Measurements from ENCODE around the gene PRICKLE2. TPM values are rescaled to one million over a fixed set of nuclear protein-coding genes. Genes with fewer than 3 reads are reported as not detected.

The PRICKLE2 gene
- total and polyA plus RNA-seq, 2 experiments from 2014 or later, result 1.1 to 12.5 TPM

DNA sequence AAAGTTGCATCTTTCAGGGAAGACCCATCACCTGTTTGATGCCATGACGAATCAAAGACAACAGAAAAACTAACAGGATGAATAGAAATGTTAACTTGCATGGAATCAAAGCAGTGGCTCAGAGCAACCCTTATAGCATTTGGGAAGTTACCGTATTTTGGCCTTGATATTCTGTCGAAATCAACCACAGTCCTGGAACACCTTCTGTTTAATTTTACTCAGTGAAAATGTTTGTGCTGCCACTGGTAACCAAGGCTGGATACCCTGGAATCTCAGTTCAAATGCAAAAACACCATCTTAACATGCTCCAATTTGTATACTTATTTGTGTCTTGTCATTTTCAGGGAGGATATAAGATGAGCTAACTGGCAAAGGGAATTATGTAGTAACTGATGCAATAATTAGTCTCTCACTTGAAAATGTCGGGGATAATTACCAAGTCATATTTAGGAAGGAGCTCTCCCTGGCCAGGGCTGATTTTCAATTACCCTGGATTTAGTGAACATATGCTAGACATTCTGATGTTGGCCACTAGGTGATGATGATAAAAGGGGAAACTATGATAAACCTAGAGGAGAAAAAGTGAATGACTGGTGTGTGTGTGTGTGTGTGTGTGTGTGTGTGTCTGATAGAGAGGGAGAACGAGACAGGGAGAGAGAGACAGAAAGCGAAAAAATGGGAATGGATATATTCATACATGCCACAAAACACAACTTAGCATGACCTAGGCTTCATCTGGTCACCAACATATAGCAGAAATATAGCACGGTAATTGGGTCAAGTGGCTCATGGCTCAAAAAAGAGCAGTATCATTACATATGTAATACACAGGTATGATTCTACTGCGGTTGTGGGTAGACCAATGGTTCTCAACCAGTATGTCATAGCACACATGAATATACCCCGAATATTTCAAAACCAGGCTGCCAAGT lies 19.0 kb upstream of the PRICKLE2 start (continued):
- TF ChIP-seq CTCF (conservative IDR thresholded peaks at IDR 0.05; ENCODE audit: low read depth in 2 of 2), result peak; percentile 42 to 65

DNA sequence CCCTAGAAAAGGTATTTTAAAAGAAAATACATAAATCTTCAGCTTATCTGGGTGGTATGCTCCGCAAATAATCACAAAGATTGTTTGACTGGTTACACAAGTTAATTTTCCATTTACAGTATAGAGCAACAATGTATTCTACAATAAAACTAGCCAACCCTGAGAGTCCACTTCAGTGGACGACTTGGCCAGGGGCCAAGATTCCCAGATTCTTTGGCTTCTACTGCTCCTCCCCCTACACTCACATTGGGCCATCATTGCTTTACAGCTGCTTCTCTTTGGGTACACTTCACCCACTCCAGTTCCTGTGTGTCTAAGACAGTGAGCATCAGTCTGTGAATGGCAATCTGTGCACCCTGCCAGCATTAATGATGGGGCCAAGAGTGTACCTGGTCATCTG lies 17.2 kb upstream of the PRICKLE2 start:
- Histone ChIP-seq H3F3A (replicated peaks; ENCODE audit: low read depth) (no peaks in the 10 kb centered on the region), H3K4me1 (ENCODE audit: insufficient read depth) (peaks cover 15% of the 10 kb centered on the region; the same call in 1 of the 2 replicates), H3K79me2 (replicated peaks; ENCODE audit: insufficient read depth) (no peaks in the 10 kb centered on the region), H2AFZ (no peak overlapping the region), H3K27me3 (ENCODE audit: insufficient read depth) (no peaks in the 10 kb centered on the region), H3K4me3 (no peak overlapping the region), H3K4me2 (no peak overlapping the region), H3K36me3 (ENCODE audit: insufficient read depth) (no peaks in the 10 kb centered on the region), H3K27ac (ENCODE audit: low read depth) (no peak overlapping the region), H3K9me2 (ENCODE audit: insufficient read depth) (peaks cover 5% of the 10 kb centered on the region), H4K20me1 (replicated peaks; ENCODE audit: insufficient read depth) (no peaks in the 10 kb centered on the region)
- peaks cover 3% of the 10 kb centered on the region; the same call in 2 of the 3 replicates for H3K9me3 Mint-ChIP-seq
- H3K4me1 Mint-ChIP-seq, result peaks cover 19% of the 10 kb centered on the region
- ATAC-seq, result no peak
- H3K27ac Mint-ChIP-seq, result no peak overlapping the region
- no peaks in the 10 kb centered on the region for H3K27me3 Mint-ChIP-seq (ENCODE audit: insufficient read depth, low read depth, poor library complexity)
- no peak for DNase-seq (ENCODE audit: low spot score)
- H3K4me3 Mint-ChIP-seq, result no peak overlapping the region
- H3K36me3 Mint-ChIP-seq (ENCODE audit: low read depth), result peaks cover 4% of the 10 kb centered on the region
- TF ChIP-seq ZNF331 (CRISPR knock-in tag; IDR thresholded peaks at IDR 0.05; ENCODE audit: low read depth), result no peak
- no peak for TF ChIP-seq JUNB (IDR thresholded peaks at IDR 0.05; ENCODE audit: unreplicated experiment)
- no peak for TF ChIP-seq CTCF (conservative IDR thresholded peaks at IDR 0.05; ENCODE audit: low read depth in 2 of 2)
- TF ChIP-seq EZH2 (IDR thresholded peaks at IDR 0.05; ENCODE audit: low read depth, unreplicated experiment), result no peak
- no peak for TF ChIP-seq STAT1 (IDR thresholded peaks at IDR 0.05; ENCODE audit: unreplicated experiment)
- TF ChIP-seq POLR2AphosphoS5 (IDR thresholded peaks at IDR 0.05; ENCODE audit: low read depth), result no peak
- TF ChIP-seq NANOG (IDR thresholded peaks at IDR 0.05; ENCODE audit: borderline replicate concordance), result no peak
- TF ChIP-seq CREB1 (CRISPR knock-in tag; IDR thresholded peaks at IDR 0.05; ENCODE audit: low read depth), result no peak

DNA sequence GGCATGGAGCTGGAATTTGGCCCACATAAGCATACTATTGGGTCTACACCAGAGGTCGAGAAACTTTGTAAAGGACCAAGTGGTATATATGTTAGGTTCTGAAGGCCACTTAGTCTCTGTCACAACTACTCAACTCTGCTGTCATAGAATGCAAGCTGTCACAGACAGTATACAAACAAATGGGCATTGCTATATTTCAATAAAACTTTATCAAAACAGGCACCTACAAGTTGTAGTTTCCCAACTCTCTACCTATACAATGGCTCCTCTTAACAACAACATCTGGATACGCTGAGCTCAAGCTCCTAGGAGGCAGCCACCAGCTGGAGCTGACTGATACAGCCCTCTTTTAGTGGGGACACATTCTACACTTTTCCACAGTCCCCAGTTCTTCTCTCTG lies 15.7 kb upstream of the PRICKLE2 start:
- Mint-ChIP-seq H3K27ac (no peak overlapping the region), H3K27me3 (ENCODE audit: insufficient read depth, low read depth, poor library complexity) (no peaks in the 10 kb centered on the region), H3K4me1 (peaks cover 19% of the 10 kb centered on the region), H3K36me3 (ENCODE audit: low read depth) (peaks cover 12% of the 10 kb centered on the region), H3K9me3 (peaks cover 11% of the 10 kb centered on the region), H3K4me3 (no peak overlapping the region)
- TF ChIP-seq ETS1 (IDR thresholded peaks at IDR 0.05), result no peak
- TF ChIP-seq, protein P1, sequence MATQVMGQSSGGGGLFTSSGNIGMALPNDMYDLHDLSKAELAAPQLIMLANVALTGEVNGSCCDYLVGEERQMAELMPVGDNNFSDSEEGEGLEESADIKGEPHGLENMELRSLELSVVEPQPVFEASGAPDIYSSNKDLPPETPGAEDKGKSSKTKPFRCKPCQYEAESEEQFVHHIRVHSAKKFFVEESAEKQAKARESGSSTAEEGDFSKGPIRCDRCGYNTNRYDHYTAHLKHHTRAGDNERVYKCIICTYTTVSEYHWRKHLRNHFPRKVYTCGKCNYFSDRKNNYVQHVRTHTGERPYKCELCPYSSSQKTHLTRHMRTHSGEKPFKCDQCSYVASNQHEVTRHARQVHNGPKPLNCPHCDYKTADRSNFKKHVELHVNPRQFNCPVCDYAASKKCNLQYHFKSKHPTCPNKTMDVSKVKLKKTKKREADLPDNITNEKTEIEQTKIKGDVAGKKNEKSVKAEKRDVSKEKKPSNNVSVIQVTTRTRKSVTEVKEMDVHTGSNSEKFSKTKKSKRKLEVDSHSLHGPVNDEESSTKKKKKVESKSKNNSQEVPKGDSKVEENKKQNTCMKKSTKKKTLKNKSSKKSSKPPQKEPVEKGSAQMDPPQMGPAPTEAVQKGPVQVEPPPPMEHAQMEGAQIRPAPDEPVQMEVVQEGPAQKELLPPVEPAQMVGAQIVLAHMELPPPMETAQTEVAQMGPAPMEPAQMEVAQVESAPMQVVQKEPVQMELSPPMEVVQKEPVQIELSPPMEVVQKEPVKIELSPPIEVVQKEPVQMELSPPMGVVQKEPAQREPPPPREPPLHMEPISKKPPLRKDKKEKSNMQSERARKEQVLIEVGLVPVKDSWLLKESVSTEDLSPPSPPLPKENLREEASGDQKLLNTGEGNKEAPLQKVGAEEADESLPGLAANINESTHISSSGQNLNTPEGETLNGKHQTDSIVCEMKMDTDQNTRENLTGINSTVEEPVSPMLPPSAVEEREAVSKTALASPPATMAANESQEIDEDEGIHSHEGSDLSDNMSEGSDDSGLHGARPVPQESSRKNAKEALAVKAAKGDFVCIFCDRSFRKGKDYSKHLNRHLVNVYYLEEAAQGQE (IDR thresholded peaks at IDR 0.05; ENCODE audit: unreplicated experiment), result no peak
- TF ChIP-seq STAT1 (IDR thresholded peaks at IDR 0.05; ENCODE audit: unreplicated experiment), result no peak
- no peak overlapping the region for H2AFZ ChIP-seq
- no peak for DNase-seq (ENCODE audit: low spot score)
- no peaks in the 10 kb centered on the region for H3K36me3 ChIP-seq (ENCODE audit: insufficient read depth)
- H3K4me3 ChIP-seq, result no peak overlapping the region
- H3F3A ChIP-seq (replicated peaks; ENCODE audit: low read depth), result no peaks in the 10 kb centered on the region
- H3K4me2 ChIP-seq, result no peak overlapping the region
- no peaks in the 10 kb centered on the region for H3K27me3 ChIP-seq (ENCODE audit: insufficient read depth)
- H3K9me2 ChIP-seq (ENCODE audit: insufficient read depth), result peaks cover 9% of the 10 kb centered on the region
- no peaks in the 10 kb centered on the region for H3K79me2 ChIP-seq (replicated peaks; ENCODE audit: insufficient read depth)
- no peak for ATAC-seq
- H3K27ac ChIP-seq (ENCODE audit: low read depth), result no peak overlapping the region
- peaks cover 15% of the 10 kb centered on the region; the same call in 1 of the 2 replicates for H3K4me1 ChIP-seq (ENCODE audit: insufficient read depth)
- no peaks in the 10 kb centered on the region for H4K20me1 ChIP-seq (replicated peaks; ENCODE audit: insufficient read depth)

All from GM23338 (cell line).